SIG-M5 (cell line): ENCODE results near the gene ZNF85.
"Not testable (repeated sequence)": the region's sequence is repeated elsewhere in the genome, so short reads cannot be mapped to it uniquely, and the experiment has no call there.

Experiments
- DNase-seq: peaks from one replicate; lab custom pipeline; 2025; lab: John Stamatoyannopoulos, UW

The ZNF85 gene

DNA sequence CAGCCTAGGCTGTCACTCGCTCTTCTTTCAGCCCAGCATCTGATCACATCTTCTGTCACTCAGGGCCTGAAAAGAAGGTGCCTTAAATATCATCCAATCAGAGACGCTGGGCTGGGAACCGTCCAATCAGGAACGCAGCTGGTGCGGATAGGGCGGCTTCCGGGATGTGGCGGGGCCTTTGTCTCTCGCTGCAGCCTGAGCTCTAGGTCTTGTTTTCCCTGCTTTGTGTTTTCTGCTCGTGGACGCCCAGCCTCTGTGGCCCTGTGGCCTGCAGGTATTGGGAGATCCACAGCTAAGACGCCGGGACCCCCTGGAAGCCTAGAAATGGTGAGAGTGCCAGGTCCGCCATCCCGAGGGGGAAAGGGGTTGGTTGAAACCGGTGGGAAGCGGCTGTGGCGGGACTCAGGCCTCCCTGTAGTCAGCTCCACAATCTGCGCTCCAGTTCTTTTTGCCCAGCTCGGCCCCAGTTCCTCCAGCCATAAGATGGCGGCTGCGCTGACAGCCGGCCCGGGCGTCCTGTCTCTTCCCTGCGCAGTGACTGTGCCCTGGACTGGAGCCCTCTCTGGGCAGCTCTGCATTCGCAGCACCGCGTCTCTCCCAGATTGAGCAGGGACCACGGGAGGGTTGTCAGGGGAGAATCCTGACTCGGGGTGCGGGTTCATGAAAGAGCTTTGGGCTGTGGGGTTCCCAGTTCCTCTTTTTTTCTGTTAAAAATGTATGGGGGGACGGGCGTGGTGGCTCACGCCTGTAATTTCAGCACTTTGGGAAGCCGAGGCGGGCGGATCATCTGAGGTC, at the start of gene ZNF85:
ZNF85 (plus strand) TSS at position 175 of the 795 bp plus-strand sequence; CDS start at position 325, 150 bp downstream.
- no peak for DNase-seq

DNA sequence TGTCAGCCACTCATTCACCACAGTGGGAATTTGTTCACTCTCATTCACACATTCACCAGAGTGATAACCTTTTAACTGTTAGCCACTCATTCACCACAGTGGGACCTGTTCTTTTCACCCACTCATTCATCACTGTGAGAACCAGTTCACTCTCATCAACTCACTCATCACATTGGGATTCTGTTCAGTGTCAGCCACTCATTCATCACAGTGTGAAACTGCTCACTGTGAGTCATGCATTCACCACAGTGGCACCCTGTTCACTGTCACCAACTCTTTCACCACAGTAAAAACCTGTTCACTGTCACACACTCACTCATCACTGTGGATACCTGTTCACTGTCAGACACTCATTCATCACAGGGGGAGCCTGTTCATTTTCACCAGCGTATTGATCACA, 43.5 kb upstream of the ZNF85 start:
- DNase-seq = no peak

DNA sequence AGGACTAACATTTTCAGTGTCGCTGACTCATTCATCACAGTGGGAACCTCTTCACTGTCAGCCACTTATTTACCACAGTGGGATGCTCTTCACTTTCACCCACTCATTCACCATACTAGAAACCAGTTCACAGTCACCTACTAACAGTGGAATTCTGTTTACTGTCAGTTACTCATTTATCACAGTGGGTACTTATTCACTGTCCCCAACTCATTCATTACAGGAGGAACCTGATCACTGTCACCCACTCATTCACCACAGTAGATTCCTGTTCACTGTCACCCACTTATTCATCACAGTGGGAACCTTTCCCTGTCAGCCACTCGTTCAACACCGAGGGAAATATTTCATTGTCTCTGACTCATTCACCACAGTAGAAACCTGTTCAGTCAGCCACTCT, 10.1 kb upstream of the ZNF85 start:
- DNase-seq = no peak

DNA sequence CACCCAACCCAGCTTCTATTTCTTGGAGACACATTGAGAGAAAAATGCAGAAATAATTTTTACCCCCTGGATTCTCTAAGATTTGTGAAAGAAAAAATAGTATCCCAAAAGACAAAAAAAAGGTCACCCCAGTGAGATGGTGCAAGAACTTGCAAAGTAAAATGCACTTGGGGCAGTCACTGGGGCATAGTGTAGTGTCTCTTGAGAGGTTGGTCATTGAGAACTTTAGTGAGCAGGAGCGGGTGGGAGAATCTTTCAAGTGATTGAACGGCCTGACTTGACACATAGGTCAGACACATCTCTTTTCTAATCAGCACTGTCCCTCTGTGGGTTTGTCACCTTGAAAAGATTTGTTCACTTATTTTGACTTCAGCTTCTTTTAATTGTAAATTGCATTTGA, 2.4 kb downstream of the ZNF85 start:
- DNase-seq = no peak

DNA sequence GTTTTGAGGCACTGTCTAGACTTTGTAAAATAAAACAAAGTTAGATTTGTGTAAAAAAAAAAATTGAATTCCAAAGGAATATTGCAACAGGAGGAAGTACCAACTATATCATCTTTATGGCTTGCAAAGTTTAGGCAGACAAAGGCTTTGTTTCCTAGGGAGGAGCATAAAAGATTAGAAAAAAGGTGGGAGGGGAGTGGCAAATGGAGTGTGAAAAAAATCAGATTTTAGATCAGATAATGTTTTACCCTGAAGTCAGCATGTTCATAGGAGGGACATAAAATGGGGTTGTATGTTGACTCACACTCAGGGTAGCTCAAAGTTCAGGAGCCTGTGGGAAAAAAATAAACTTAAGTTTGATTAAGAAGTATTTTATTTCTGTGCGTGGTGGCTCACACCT, 3.7 kb downstream of the ZNF85 start:
- DNase-seq = no peak

DNA sequence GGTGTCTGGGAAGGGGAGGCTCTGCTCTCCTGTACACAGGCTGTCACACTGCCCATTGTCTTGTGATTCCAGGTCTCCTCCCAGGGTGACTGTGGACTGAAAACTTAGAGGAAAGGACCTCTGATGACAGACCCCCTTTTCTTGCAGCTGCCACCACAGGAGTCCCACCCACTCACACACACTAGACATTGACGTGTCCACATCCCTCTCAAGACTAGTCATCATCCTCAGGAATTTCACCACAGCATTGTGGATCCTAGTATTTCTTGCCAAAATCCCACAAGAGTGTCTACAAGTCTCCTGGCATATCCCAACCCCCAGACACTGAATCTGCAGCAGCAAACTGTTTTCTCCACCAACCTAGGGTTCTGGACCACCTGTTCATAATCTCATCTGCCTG, 5.3 kb downstream of the ZNF85 start:
- no peak for DNase-seq

DNA sequence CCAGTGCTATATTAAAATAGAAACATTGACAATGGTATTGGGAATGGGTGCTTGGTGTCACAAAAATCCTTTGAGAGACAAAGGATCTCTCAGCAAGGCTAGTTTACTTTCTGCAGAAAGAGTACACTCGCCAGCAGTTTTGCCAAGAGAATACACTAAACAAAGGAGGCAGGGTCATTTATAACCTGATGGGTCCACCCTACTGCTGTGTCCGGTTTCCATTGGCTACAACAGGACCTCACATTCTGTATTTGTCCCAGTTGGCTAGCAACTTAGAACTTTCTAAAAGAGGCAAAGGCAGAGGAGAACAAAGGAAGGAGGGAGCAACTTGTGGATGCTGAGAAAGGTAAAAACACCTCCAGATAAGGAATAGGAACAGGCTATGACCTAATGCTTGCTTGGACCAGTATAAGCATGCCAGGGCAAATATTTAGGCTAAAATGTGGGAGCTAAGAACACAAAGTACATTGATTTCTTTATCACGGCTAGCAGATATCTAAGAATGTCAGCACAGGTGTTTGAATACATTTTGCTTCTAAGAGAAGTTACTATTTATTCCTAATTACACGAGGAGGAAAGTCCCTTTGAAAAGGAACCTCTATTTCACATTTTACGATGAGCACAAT, 13.4 kb downstream of the ZNF85 start:
- DNase-seq = not testable (repeated sequence)

DNA sequence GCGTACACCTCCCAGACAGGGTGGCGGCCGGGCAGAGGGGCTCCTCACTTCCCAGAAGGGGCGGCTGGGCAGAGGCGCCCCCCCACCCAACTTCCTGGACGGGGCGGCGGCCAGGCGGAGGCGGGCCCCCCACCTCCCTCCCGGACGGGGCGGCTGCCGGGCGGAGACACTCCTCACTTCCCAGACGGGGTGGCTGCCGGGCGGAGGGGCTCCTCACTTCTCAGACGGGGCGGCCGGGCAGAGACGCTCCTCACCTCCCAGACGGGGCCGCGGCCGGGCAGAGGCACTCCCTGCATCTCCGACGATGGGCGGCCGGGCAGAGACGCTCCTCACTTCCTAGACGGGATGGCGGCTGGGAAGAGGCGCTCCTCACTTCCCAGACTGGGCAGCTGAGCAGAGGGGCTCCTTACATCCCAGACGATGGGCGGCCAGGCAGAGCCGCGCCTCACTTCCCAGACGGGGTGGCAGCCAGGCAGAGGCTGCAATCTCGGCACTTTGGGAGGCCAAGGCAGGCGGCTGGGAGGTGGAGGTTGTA, 29.6 kb downstream of the ZNF85 start:
- DNase-seq = not testable (repeated sequence)

DNA sequence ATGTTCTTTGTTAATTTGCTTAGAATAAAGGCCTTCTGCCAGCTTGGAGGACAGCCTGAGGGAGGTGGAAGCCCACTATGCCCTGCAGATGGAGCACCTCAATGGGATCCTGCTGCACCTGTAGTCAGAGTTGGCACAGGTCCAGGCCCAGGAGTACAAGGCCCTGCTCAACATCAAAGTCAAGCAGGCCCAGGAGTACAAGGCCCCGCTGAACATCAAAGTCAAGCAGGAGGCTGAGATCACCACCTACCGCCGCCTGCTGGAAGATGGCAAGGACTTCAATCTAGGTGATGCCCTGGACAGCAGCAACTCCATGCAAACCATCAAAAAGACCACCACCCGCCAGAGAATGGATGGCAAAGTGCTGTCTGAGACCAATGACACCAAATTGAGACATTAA, 41.7 kb downstream of the ZNF85 start:
- DNase-seq = no peak

DNA sequence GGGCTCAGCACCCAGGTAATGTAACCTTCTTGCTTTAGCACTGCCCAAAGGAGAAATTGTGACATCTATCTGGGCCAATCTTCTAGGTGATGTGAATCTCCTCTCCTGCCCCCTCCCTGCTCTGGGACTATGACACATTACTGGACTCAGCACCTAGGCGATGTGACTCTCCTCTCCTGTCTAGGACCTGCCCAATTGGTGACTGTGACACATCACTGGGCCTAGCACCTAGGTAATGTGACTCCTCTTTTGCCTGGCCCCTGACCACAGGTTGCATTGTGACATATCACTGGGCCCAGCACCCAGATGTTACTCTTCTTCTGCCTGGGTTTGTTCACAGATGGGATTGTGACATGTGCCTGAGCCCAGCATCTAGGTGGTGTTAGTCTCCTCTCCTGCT, 45.0 kb downstream of the ZNF85 start:
- no peak for DNase-seq

DNA sequence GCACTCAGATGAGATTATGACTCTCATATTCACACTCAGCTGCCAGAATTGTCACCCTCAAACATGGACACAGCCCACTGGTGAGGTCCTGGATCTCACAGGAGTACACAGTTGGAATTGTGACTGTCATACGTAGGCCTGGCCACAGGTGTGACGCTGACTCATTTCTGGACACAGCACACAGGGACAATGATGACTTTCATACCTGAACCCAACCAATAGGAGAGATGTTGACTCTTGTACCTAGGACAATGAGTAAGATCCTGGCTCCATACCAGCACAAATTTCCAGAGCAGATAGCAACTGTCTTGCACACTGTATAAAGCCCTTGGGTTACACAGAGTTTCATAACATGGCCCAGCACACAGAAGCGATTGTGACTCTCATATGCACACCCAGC, 46.4 kb downstream of the ZNF85 start:
- DNase-seq = no peak

DNA sequence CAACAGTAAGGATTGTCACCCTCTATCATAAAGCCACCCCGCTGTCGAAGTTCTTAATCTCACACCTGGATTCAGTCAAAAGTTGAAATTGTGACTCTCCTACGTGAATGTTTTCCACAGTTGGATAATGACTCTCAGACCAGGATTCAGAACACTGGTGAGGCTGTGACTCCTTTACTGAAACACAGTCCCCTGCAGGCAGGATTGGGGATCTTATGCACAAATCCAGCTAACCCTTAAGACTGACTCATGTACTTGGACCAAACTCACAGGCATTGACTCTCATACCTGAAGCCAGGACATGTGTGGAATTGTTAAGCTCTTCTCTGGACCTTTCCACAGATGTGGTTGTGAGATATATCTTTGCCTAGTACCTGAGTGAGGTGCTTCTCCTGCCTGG, 46.8 kb downstream of the ZNF85 start:
- DNase-seq = no peak

DNA sequence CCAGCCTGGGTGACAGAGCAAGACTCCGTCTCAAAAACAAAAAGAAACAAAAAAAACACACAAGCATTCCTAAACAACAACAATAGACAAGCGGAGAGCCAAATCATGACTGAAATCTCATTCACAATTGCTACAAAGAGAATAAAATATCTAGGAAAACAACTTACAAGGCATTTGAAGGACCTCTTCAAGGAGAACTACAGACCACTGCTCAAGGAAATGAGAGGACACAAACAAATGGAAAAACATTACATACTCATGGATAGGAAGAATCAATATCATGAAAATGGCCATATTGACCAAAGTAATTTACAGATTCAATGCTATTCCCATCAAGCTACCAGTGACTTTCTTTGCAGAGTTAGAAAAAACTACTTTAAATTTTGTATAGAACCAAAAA, 69.7 kb downstream of the ZNF85 start:
- not testable (repeated sequence) for DNase-seq

DNA sequence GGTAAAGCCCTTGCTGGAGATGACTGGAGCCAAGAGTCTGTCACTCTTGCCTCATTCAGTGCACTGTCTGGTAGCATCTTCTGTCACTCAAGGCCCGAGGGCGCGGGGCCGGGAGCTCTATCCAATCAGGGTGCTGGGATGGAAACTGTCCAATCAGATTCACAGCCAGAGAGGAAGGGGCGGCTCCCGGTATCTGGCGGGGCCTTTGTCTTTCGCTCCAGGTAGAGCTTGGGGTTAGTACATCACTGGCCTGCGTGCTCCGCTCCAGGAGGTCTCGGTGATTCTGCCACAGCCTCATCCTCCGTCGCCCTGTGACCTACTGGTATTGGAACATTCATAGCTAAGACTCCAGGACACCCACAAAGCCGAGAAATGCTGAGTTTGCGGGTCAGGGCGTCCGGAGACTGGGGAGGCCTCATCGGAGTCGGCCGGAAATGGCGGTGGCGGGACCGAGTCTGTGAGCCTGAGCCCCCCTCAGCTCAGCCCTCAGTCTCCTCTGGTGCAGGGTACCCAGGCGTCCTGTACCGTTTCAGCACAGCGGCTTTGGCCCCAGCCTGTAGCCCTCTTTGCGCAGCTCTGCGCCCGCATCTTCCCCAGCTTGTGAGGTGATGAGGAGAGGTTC, 76.8 kb downstream of the ZNF85 start:
- no peak for DNase-seq
